ENCODE results near the gene ZNF691.

- TF ChIP-seq, protein P1, sequence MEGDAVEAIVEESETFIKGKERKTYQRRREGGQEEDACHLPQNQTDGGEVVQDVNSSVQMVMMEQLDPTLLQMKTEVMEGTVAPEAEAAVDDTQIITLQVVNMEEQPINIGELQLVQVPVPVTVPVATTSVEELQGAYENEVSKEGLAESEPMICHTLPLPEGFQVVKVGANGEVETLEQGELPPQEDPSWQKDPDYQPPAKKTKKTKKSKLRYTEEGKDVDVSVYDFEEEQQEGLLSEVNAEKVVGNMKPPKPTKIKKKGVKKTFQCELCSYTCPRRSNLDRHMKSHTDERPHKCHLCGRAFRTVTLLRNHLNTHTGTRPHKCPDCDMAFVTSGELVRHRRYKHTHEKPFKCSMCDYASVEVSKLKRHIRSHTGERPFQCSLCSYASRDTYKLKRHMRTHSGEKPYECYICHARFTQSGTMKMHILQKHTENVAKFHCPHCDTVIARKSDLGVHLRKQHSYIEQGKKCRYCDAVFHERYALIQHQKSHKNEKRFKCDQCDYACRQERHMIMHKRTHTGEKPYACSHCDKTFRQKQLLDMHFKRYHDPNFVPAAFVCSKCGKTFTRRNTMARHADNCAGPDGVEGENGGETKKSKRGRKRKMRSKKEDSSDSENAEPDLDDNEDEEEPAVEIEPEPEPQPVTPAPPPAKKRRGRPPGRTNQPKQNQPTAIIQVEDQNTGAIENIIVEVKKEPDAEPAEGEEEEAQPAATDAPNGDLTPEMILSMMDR (IDR thresholded peaks at IDR 0.05; ENCODE audit: insufficient read depth, low read length, poor library complexity, severe bottlenecking), result no peak
- TF ChIP-seq EZH2phosphoT487 (conservative IDR thresholded peaks at IDR 0.05; ENCODE audit: low read length), result no peak
These were observed 20.1 kb downstream of the ZNF691 start for GRCh38 chr1:42866549-42866948.
